GM18867 (cell line): ENCODE measurements around the gene IRAK3.
A peak's percentile ranks its signal among the peaks of the same experiment; 100 is the strongest.

ENCODE experiments used
- ATAC-seq: cut with Tn5 transposase; IDR thresholded peaks from one replicate; pipeline ENCODE4 v1.9.1; 2021; ENCODE audit warnings: mild to moderate bottlenecking, moderate library complexity; ENCODE audit not compliant: unreplicated experiment

Gene IRAK3

DNA sequence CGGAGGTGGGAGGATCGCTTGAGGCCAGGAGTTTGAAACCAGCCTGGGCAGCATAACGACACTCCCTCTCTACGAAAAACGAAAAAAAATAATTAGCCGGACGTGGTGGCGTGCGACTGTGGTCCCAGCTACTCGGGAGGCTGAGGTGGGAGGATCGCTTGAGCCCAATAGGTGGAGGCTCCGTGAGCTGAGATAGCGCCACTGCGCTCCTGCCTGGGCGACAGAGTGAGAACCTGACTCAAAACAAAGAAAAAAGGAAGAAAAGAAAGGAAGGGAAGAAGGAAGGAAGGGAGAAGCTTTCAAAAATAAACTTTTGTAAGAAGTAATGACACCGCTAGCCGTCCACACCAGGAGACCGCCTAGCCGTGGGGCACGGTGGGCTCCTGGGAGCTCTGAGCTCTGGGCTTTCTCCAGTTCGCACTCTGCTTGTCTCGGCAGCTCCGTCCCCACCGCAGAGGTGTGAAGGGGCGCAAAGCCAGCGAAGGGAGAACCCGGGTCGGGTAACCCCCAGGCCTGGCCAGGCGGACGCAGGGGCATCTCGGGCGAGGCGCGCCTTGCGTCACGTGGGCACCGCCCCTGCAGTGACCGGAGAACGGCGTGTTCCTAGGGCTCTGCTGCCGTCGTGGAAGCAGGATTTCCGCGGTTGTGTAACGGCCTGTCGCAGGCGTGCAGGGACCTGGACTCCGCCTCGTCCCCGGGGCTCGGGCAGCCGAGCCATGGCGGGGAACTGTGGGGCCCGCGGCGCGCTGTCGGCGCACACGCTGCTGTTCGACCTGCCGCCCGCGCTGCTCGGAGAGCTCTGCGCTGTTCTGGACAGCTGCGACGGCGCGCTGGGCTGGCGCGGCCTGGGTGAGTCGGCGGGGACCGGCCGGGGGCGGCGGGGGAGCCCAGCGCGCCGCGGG lies at the start of gene IRAK3:
TSS of gene IRAK3 (plus strand) at position 631 of the 902 bp plus-strand sequence. CDS start at position 717, 86 bp downstream.
- peak; percentile 60 for ATAC-seq

DNA sequence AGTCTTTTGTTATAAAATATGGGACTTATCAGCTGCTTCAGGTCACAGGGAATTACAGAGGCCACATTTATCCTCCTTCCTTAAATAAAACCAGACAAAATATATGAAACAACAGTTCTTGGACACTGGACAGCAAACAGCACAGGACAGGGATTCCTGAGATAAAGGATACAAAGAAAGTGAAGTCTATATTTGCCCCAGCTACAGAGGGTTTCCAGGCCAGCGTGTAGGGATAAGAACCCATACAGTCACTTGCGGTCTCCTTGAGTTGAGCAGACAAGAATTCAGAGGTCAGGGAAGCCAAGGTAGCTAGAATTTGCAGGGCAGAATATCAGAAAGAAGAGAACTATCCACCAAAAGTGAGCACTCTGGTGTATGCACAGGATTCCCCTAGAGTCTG lies 49.7 kb upstream of the IRAK3 start:
- no peak for ATAC-seq

DNA sequence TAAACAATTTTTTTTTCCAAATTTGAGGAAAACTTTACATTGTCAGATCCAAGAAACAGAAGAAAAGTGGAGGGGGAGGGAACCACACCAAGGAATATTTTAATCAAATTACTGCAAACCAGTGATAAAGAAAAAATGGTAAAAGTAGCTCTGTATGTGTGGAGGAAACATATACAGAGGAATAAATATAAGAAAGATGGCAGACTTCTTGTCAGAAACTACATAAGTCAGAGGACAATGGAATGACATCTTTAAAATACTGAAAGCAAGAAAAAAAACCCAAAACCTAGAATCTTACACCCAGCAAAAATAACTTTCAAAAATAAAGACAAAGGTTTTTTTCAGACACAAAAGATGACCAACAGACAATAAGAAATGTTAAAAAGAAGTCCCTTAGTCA lies 48.3 kb upstream of the IRAK3 start:
- ATAC-seq = no peak

- ATAC-seq = no peak
Measured at GRCh38 chr12:66141299-66141698, 47.7 kb upstream of the IRAK3 start.

DNA sequence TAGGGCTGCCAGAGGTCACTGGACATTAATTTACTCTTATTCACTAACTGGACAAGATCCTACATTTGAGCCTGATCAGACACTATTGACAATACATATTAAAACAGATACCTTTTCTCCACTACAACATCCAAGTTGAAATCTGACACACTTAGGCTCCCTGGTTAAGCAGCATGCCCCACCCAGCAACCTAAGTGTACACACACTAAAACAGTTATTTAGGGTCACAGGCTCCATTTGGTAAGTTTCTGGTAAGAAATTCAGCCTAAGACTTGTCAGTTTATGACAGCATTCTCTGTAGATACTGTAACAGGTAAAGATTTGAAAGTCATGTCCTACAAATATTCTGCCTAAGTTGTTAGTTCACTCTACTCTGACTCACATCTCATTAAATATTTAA lies 46.2 kb upstream of the IRAK3 start:
- no peak for ATAC-seq

DNA sequence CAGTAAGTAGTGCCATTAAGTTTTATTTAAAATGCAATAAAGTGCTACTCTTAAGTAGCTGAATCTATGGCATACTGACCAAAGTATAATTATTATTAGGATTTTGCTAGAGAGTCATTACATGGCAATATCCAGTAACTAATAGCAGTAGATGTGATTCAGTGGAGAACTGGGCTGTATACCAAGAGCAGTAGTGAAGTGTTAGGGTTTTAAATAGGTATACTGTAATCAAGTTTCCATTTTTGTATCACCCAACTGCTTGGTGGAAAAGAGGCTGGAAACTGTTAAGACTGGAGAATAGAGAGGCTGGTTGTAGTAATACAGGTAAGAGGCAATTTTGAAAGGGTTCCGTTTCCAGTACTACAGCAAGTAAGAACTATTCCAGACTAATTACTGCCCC lies 45.1 kb upstream of the IRAK3 start:
- ATAC-seq = no peak

- no peak for ATAC-seq
Measured at GRCh38 chr12:66144791-66145754, 43.9 kb upstream of the IRAK3 start.

- no peak for ATAC-seq
Measured at GRCh38 chr12:66149702-66150398, 39.2 kb upstream of the IRAK3 start.

DNA sequence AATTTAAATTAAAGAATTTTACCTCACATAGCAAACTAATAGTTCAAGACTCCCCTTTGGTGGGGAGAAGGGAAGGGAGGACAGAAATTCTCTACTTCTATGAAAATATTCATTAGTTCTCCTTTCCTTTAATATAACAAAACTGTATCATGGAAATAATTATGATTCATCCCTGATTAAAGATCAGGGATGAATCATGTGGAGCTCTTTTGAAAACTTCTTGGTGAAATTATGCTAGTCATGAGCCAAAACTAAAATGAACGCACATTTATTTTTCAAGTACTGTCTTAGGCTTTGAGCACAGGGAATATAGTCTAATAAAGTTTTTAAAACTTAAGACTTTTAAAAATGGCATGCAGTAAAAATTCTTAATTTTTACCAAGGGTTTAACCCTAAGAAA lies 36.3 kb upstream of the IRAK3 start:
- ATAC-seq = no peak

DNA sequence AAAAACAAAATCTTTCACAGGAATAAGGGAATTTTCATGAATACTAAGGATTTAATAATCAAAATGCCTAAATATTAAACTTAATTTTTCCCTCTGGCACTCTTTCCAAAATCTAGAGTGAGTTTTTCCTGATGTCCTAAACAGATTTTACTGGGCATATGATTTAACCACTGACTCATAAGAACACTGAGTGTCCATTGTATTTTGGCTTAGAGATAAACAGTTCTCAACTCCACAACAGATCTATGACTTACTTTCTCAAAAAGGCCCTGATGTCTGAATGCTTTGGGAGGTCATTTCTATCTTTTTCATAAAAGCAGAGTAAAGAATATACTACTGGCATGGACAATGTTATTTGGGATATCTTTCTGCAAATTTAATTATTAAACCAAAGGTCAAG lies 34.2 kb upstream of the IRAK3 start:
- no peak for ATAC-seq

DNA sequence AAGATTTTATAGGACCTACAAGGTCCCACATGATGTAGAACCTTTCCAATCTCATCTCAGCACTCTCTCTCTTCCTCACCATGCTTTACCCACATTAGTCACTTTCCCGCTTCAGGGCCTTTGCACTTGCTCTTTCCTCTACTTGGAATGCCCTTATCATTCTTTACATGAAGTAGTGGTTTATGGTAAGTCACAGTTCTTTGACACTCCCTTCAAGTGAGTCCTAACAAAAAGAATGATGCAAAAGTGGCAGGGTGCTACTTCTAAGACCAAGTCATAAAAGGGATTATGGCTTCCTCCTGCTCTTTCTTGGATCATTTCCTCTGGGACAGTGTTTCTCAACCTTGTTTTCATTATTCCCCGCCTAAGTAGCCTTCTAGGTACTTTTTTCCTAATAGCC lies 32.4 kb upstream of the IRAK3 start:
- no peak for ATAC-seq

GRCh38 chr12:66159123-66159522 lies 29.9 kb upstream of the IRAK3 start:
- no peak for ATAC-seq

GRCh38 chr12:66160704-66161103 lies 28.3 kb upstream of the IRAK3 start:
- ATAC-seq = no peak

DNA sequence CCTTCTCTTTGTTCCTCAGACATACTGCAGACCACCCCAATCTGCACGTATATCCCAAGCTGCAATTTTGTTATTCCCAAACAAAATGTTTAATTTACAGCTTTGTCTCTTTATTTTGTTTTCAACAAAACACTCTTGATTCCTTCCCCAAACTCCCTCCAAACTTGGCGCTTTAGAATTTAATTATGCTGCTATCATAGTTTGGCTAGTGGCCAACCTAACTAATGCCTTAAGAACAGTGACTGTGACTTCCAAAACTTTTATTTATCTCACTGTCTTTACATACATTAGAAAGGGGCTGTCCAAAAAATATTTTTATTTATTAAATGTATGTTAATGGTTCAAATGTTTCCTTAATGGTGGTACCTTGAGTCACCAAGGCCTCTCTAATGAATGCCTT lies 26.3 kb upstream of the IRAK3 start:
- no peak for ATAC-seq

DNA sequence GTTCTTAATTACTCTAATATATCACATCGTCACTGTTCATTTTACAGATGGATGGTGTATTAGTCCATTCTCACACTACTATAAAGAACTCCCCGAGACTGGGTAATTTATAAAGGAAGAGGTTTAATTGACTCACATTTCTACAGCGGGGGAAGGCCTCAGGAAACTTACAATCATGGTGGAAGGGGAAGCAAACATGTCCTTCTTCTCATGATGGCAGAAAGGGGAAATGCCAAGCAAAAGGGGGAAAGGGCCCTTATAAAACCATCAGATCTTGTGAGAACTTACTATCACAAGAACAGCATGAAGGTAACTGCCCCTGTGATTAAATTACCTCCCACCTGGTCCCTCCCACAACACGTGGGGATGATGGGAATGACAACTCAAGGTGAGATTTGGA lies 25.7 kb upstream of the IRAK3 start:
- no peak for ATAC-seq

- no peak for ATAC-seq
Measured at GRCh38 chr12:66164349-66164821, 24.6 kb upstream of the IRAK3 start.

- ATAC-seq = no peak
Measured at GRCh38 chr12:66165141-66165540, 23.9 kb upstream of the IRAK3 start.

GRCh38 chr12:66166561-66166960 lies 22.5 kb upstream of the IRAK3 start:
- ATAC-seq = no peak

GRCh38 chr12:66168410-66168809 lies 20.6 kb upstream of the IRAK3 start:
- no peak for ATAC-seq

GRCh38 chr12:66169221-66170170 lies 19.5 kb upstream of the IRAK3 start, which contains the start of gene TMBIM4:
TSS of gene TMBIM4 (minus strand) at chr12:66169996. CDS start at chr12:66169951, 45 bp downstream.
- ATAC-seq = peak; percentile 87
